GM18502 (cell line): ENCODE results near the gene INTS6L.
"Not testable (repeated sequence)": the region's sequence is repeated elsewhere in the genome, so short reads cannot be mapped to it uniquely, and the experiment has no call there.

Experiments
- ATAC-seq: cut with Tn5 transposase; IDR thresholded peaks from one replicate; pipeline ENCODE4 v1.9.1; 2021; ENCODE audit warnings: mild to moderate bottlenecking; ENCODE audit not compliant: unreplicated experiment, poor library complexity

The INTS6L gene

GRCh38 chrX:135595543-135595942, 75.1 kb downstream of the INTS6L start:
- no peak for ATAC-seq

GRCh38 chrX:135596495-135596894, 76.0 kb downstream of the INTS6L start:
- peak; percentile 58 for ATAC-seq

GRCh38 chrX:135605906-135606305, 85.4 kb downstream of the INTS6L start:
- ATAC-seq, result no peak

- ATAC-seq, result not testable (repeated sequence)
These were observed 104.1 kb downstream of the INTS6L start for GRCh38 chrX:135624408-135625204.

GRCh38 chrX:135625995-135626394, 105.5 kb downstream of the INTS6L start:
- no peak for ATAC-seq

GRCh38 chrX:135629342-135629741, 108.9 kb downstream of the INTS6L start:
- no peak for ATAC-seq
